Measurements from ENCODE around the gene ALAD. TPM values are rescaled to one million over a fixed set of nuclear protein-coding genes. Genes with fewer than 3 reads are reported as not detected.
A peak's percentile ranks its signal among the peaks of the same experiment; 100 is the strongest.

The ALAD gene
- total and polyA plus RNA-seq, 9 of the 15 experiments (the other 6 are each of a cell fraction or from before 2014, with no cell fraction given) = 1.3 to 12.7 (median 6.8) TPM

DNA sequence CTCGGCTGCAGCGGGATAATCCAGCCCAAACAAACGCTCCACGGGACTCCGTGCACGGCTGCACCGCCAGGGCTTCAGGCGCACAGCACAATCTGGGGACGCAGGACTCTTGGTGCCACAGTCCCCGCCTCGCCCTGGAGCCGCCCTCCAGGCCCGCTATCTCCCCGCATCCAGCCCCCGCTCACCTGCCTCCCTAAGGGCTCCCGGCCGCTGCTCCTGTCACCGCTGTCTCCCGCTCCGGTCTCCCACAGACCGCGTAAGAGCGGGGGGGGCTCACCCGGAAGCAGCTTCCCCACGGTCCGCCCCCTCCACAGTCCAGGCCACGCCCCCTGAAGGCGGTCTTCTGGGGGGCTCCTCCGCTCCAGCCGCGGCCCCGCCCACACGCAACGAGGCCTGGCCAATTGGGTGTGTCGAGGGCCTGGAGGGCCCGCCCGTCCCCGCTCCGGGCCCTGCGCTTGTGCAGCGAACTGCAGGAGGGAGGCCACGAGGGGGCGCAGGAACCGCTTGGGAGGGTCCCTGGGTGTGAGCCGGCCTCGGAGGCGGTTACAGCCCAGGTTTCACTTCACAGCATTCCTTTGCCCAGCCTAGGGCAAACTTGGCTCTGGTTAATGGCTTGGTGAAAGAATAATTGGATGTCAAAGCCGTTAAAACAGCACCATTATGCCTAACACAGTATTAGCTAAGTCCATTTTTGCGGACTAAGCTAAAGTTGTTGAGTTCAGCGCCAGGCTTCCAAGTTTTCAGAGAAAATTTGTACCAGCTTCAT is at the start of gene ALAD (continued):
- no peak for TF ChIP-seq KLF10 (CRISPR knock-in tag; IDR thresholded peaks at IDR 0.05)
- TF ChIP-seq ZNF384 (IDR thresholded peaks at IDR 0.05; ENCODE audit: low read depth, low read length) = 0 out of 2 replicates have a peak, but pooled peaks have one; percentile 51
- TF ChIP-seq HDAC2 (IDR thresholded peaks at IDR 0.05) = peak; percentile 76
- TF ChIP-seq PML (IDR thresholded peaks at IDR 0.05; ENCODE audit: low read length) = no peak; the same call in 1 of the 2 replicates
- TF ChIP-seq, protein P1, sequence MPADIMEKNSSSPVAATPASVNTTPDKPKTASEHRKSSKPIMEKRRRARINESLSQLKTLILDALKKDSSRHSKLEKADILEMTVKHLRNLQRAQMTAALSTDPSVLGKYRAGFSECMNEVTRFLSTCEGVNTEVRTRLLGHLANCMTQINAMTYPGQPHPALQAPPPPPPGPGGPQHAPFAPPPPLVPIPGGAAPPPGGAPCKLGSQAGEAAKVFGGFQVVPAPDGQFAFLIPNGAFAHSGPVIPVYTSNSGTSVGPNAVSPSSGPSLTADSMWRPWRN (IDR thresholded peaks at IDR 0.05; ENCODE audit: low read depth) = no peak
- TF ChIP-seq, protein P2, sequence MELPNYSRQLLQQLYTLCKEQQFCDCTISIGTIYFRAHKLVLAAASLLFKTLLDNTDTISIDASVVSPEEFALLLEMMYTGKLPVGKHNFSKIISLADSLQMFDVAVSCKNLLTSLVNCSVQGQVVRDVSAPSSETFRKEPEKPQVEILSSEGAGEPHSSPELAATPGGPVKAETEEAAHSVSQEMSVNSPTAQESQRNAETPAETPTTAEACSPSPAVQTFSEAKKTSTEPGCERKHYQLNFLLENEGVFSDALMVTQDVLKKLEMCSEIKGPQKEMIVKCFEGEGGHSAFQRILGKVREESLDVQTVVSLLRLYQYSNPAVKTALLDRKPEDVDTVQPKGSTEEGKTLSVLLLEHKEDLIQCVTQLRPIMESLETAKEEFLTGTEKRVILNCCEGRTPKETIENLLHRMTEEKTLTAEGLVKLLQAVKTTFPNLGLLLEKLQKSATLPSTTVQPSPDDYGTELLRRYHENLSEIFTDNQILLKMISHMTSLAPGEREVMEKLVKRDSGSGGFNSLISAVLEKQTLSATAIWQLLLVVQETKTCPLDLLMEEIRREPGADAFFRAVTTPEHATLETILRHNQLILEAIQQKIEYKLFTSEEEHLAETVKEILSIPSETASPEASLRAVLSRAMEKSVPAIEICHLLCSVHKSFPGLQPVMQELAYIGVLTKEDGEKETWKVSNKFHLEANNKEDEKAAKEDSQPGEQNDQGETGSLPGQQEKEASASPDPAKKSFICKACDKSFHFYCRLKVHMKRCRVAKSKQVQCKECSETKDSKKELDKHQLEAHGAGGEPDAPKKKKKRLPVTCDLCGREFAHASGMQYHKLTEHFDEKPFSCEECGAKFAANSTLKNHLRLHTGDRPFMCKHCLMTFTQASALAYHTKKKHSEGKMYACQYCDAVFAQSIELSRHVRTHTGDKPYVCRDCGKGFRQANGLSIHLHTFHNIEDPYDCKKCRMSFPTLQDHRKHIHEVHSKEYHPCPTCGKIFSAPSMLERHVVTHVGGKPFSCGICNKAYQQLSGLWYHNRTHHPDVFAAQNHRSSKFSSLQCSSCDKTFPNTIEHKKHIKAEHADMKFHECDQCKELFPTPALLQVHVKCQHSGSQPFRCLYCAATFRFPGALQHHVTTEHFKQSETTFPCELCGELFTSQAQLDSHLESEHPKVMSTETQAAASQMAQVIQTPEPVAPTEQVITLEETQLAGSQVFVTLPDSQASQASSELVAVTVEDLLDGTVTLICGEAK (IDR thresholded peaks at IDR 0.05) = peak; percentile 64; the same call in 1 of the 2 replicates
- TF ChIP-seq, protein P2 (CRISPR knock-in tag; IDR thresholded peaks at IDR 0.05) = no peak
- peak; percentile 46; the same call in 1 of the 2 replicates for TF ChIP-seq C11orf30 (IDR thresholded peaks at IDR 0.05; ENCODE audit: low read depth)
- TF ChIP-seq, protein P3, sequence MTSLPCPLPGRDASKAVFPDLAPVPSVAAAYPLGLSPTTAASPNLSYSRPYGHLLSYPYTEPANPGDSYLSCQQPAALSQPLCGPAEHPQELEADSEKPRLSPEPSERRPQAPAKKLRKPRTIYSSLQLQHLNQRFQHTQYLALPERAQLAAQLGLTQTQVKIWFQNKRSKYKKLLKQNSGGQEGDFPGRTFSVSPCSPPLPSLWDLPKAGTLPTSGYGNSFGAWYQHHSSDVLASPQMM (CRISPR knock-in tag; IDR thresholded peaks at IDR 0.05) = no peak
- TF ChIP-seq, protein P4, sequence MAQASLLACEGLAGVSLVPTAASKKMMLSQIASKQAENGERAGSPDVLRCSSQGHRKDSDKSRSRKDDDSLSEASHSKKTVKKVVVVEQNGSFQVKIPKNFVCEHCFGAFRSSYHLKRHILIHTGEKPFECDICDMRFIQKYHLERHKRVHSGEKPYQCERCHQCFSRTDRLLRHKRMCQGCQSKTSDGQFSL (CRISPR knock-in tag; IDR thresholded peaks at IDR 0.05) = peak; percentile 97
- TF ChIP-seq, protein P4 (tag; IDR thresholded peaks at IDR 0.05) = peak in 1 of 2 experiments; percentile 81; a peak in 2 of 4 replicates
- TF ChIP-seq, protein P5, sequence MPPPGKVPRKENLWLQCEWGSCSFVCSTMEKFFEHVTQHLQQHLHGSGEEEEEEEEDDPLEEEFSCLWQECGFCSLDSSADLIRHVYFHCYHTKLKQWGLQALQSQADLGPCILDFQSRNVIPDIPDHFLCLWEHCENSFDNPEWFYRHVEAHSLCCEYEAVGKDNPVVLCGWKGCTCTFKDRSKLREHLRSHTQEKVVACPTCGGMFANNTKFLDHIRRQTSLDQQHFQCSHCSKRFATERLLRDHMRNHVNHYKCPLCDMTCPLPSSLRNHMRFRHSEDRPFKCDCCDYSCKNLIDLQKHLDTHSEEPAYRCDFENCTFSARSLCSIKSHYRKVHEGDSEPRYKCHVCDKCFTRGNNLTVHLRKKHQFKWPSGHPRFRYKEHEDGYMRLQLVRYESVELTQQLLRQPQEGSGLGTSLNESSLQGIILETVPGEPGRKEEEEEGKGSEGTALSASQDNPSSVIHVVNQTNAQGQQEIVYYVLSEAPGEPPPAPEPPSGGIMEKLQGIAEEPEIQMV (tag; conservative IDR thresholded peaks at IDR 0.05; ENCODE audit: low read depth) = peak; percentile 99
- no peak for TF ChIP-seq THRAP3 (IDR thresholded peaks at IDR 0.05; ENCODE audit: borderline replicate concordance)
- peak; percentile 89 for TF ChIP-seq RBBP5 (IDR thresholded peaks at IDR 0.05; ENCODE audit: borderline replicate concordance, insufficient read depth, low read length, poor library complexity, severe bottlenecking)
